H9 (cell line): ENCODE data around the gene SLC16A6. TPM values are rescaled to one million over a fixed set of nuclear protein-coding genes. Genes with fewer than 3 reads are reported as not detected.

ENCODE experiments used
- DNase-seq: peaks from one replicate; pipeline ENCODE4 v3.0.0-alpha.2; 2017
- H2AFZ ChIP-seq: one replicate; pipeline ENCODE4 v1.6.1; 2013; ENCODE audit warnings: mild to moderate bottlenecking, low read length, control low read depth, moderate library complexity
- H2AK5ac ChIP-seq: 2 replicates; pipeline ENCODE4 v1.6.1; 2013; ENCODE audit warnings: low read length, control low read depth, mixed read lengths; ENCODE audit not compliant: insufficient read length
- H2BK120ac ChIP-seq: one replicate; pipeline ENCODE4 v1.6.1; 2013; ENCODE audit warnings: low read depth, mild to moderate bottlenecking, low read length, control low read depth, inconsistent platforms; ENCODE audit not compliant: poor library complexity, severe bottlenecking
- H2BK12ac ChIP-seq: 2 replicates; pipeline ENCODE4 v1.6.1; 2013; ENCODE audit warnings: low read length, control low read depth, mixed read lengths, low read depth; ENCODE audit not compliant: insufficient read length
- H2BK15ac ChIP-seq: 2 replicates; pipeline ENCODE4 v1.6.1; 2013; ENCODE audit warnings: low read depth, low read length, control low read depth
- H2BK20ac ChIP-seq: one replicate; pipeline ENCODE4 v1.6.1; 2013; ENCODE audit warnings: low read depth, mild to moderate bottlenecking, low read length, control low read depth, inconsistent platforms; ENCODE audit not compliant: poor library complexity, severe bottlenecking
- H2BK5ac ChIP-seq: 2 replicates; pipeline ENCODE4 v1.6.1; 2013; ENCODE audit warnings: low read length, control low read depth, mixed read lengths; ENCODE audit not compliant: insufficient read length
- H3K14ac ChIP-seq: 2 replicates; pipeline ENCODE4 v1.6.1; 2013; ENCODE audit warnings: low read length, control low read depth; ENCODE audit not compliant: insufficient read depth
- H3K18ac ChIP-seq: 2 replicates; pipeline ENCODE4 v1.6.1; 2013; ENCODE audit warnings: low read depth, mild to moderate bottlenecking, mixed read lengths, low read length, control low read depth; ENCODE audit not compliant: insufficient read length
- H3K23ac ChIP-seq: 2 replicates; pipeline ENCODE4 v1.6.1; 2013; ENCODE audit warnings: low read length, control low read depth, mixed read lengths, low read depth; ENCODE audit not compliant: insufficient read length
- H3K23me2 ChIP-seq: 2 replicates; pipeline ENCODE4 v1.6.1; 2013; ENCODE audit warnings: low read depth, mild to moderate bottlenecking, mixed read lengths, low read length, control low read depth; ENCODE audit not compliant: insufficient read length, poor library complexity, severe bottlenecking
- H3K27ac ChIP-seq: 2 replicates; pipeline ENCODE4 v1.5.1; 2013; ENCODE audit warnings: low read length, control low read depth, mixed read lengths, low read depth; ENCODE audit not compliant: insufficient read length
- H3K27me3 ChIP-seq: 2 replicates; pipeline ENCODE4 v1.6.1; 2013; ENCODE audit warnings: low read length, control low read depth, inconsistent platforms; ENCODE audit not compliant: insufficient read depth
- H3K4ac ChIP-seq: 2 replicates; pipeline ENCODE4 v1.6.1; 2013; ENCODE audit warnings: low read depth, mild to moderate bottlenecking, control low read depth, inconsistent platforms, low read length, moderate library complexity
- H3K4me1 ChIP-seq: 2 replicates; pipeline ENCODE4 v1.6.1; 2013; ENCODE audit warnings: low read length, control low read depth, inconsistent platforms; ENCODE audit not compliant: insufficient read depth
- H3K4me2 ChIP-seq: 2 replicates; pipeline ENCODE4 v1.6.1; 2013; ENCODE audit warnings: low read length, control low read depth, mixed read lengths; ENCODE audit not compliant: insufficient read length, insufficient read depth
- H3K56ac ChIP-seq: 2 replicates; pipeline ENCODE4 v1.6.1; 2013; ENCODE audit warnings: low read depth, mild to moderate bottlenecking, mixed read lengths, low read length, control low read depth; ENCODE audit not compliant: insufficient read length
- H3K79me1 ChIP-seq: 2 replicates; pipeline ENCODE4 v1.6.1; 2013; ENCODE audit warnings: low read depth, mild to moderate bottlenecking, moderate library complexity, low read length, control low read depth, inconsistent platforms; ENCODE audit not compliant: insufficient read depth, poor library complexity, severe bottlenecking
- H3K79me2 ChIP-seq: 2 replicates; pipeline ENCODE4 v1.6.1; 2013; ENCODE audit warnings: low read length, control low read depth, inconsistent platforms; ENCODE audit not compliant: insufficient read depth
- H3K9ac ChIP-seq: 2 replicates; pipeline ENCODE4 v1.6.1; 2013; ENCODE audit warnings: low read length, control low read depth, mixed read lengths; ENCODE audit not compliant: insufficient read length; ENCODE audit errors: extremely low read depth
- H3K9me3 ChIP-seq: one replicate; pipeline ENCODE4 v1.6.1; 2013; ENCODE audit warnings: low read depth, low read length, inconsistent platforms; ENCODE audit not compliant: control insufficient read depth
- H3T11ph ChIP-seq: one replicate; pipeline ENCODE4 v1.6.1; 2013; ENCODE audit warnings: mild to moderate bottlenecking, low read length, control low read depth, inconsistent platforms
- H4K20me1 ChIP-seq: one replicate; pipeline ENCODE4 v1.6.1; 2013; ENCODE audit not compliant: control insufficient read depth, insufficient read length, insufficient read depth
- H4K5ac ChIP-seq: 2 replicates; pipeline ENCODE4 v1.6.1; 2013; ENCODE audit warnings: low read depth, mild to moderate bottlenecking, mixed read lengths, low read length, control low read depth; ENCODE audit not compliant: insufficient read length
- H4K8ac ChIP-seq: replicated peaks from 2 replicates; pipeline ENCODE4 v1.6.1; 2013; ENCODE audit warnings: low read length, control low read depth, mixed read lengths, low read depth; ENCODE audit not compliant: insufficient read length
- H4K91ac ChIP-seq: 2 replicates; pipeline ENCODE4 v1.6.1; 2013; ENCODE audit warnings: low read depth, mild to moderate bottlenecking, moderate library complexity, mixed read lengths, low read length, control low read depth; ENCODE audit not compliant: insufficient read length
- H3K27ac Mint-ChIP-seq, 3 experiments: 2 replicates in 2 of 3; 3 replicates in 1 of 3; pipeline ENCODE4 v1.8.0; 2020 to 2021; ENCODE audit warnings: mixed read lengths in 3 of 3, mild to moderate bottlenecking in 1 of 3, moderate library complexity in 1 of 3
- H3K27me3 Mint-ChIP-seq: 2 replicates; pipeline ENCODE4 v1.8.0; 2021; ENCODE audit warnings: low read depth, mild to moderate bottlenecking, moderate library complexity, mixed read lengths
- H3K36me3 Mint-ChIP-seq, 3 experiments: 2 replicates in 2 of 3; 3 replicates in 1 of 3; pipeline ENCODE4 v1.8.0; 2020 to 2021; ENCODE audit warnings: low read depth in 3 of 3, mixed read lengths in 3 of 3; ENCODE audit not compliant: insufficient read depth in 1 of 3
- H3K4me1 Mint-ChIP-seq, 2 experiments: 2 replicates each; pipeline ENCODE4 v1.8.0; 2020; ENCODE audit warnings: mixed read lengths in 2 of 2
- H3K4me3 Mint-ChIP-seq, 2 experiments: 2 replicates in 1 of 2; 3 replicates in 1 of 2; pipeline ENCODE4 v1.8.0; 2020 to 2021; ENCODE audit warnings: mild to moderate bottlenecking in 2 of 2, mixed read lengths in 2 of 2, moderate library complexity in 1 of 2
- H3K9me3 Mint-ChIP-seq, 2 experiments: 2 replicates in 1 of 2; 3 replicates in 1 of 2; pipeline ENCODE4 v1.8.0; 2020; ENCODE audit warnings: mild to moderate bottlenecking in 2 of 2, mixed read lengths in 2 of 2, moderate library complexity in 1 of 2
- CTCF ChIP-seq: fragments of 200-600 bp; sonication (generic); conservative IDR thresholded peaks from 3 replicates; pipeline ENCODE4 v1.8.0; 2021; ENCODE audit warnings: antibody characterized with exemption, mild to moderate bottlenecking
- WGBS: extraction: QIAGEN DNeasy Blood & Tissue Kit; methylation state at CpG from one replicate; pipeline ENCODE4 v1.1.7; 2013; ENCODE audit warnings: missing lambda C conversion rate, low lambda C conversion rate, mixed read lengths; ENCODE audit not compliant: insufficient read length; ENCODE audit errors: extremely low coverage; 5-methylcytosine and 5-hydroxymethylcytosine counted together
- total RNA-seq: library from RNA; stranded (reverse); gene quantifications from 2 replicates; pipeline ENCODE4 v1.2.1, GENCODE V29; 2021

The SLC16A6 gene
- total RNA-seq, 1 experiment from 2014 or later, result 0.33 TPM

- Histone ChIP-seq H2AK5ac (no peak overlapping the region), H4K20me1 (no peaks in the 10 kb centered on the region), H3T11ph (no peak overlapping the region), H3K9me3 (no peaks in the 10 kb centered on the region), H3K79me1 (no peaks in the 10 kb centered on the region), H2BK120ac (no peak overlapping the region), H2BK15ac (no peak overlapping the region), H2BK12ac (no peak overlapping the region), H3K56ac (no peak overlapping the region), H4K91ac (no peak overlapping the region), H2AFZ (no peak overlapping the region), H2BK5ac (no peak overlapping the region), H3K9ac (no peak overlapping the region), H3K4me2 (no peak overlapping the region), H2BK20ac (no peak overlapping the region), H3K27me3 (no peaks in the 10 kb centered on the region), H3K18ac (no peak overlapping the region), H3K23ac (no peak overlapping the region), H3K79me2 (no peaks in the 10 kb centered on the region), H4K5ac (no peak overlapping the region), H3K23me2 (no peaks in the 10 kb centered on the region), H4K8ac (peak overlapping the region; percentile 26), H3K14ac (no peak overlapping the region), H3K4ac (no peak overlapping the region), H3K4me1 (no peaks in the 10 kb centered on the region; the same call in 1 of the 2 replicates), H3K27ac (no peak overlapping the region)
- no CpG with 5 or more reads among the region's 8 CpGs for WGBS
- no peaks in the 10 kb centered on the region for H3K27me3 Mint-ChIP-seq
- peaks cover 9 to 21% of the 10 kb centered on the region in 2 experiments for H3K4me1 Mint-ChIP-seq
- H3K9me3 Mint-ChIP-seq, result no peaks in the 10 kb centered on the region
- TF ChIP-seq CTCF, result no peak
- no peak overlapping the region for H3K27ac Mint-ChIP-seq
- no peak for DNase-seq
- H3K36me3 Mint-ChIP-seq, result peaks cover 0 to 13% (median 0%) of the 10 kb centered on the region in 3 experiments; a peak in 4 of 7 replicates
- H3K4me3 Mint-ChIP-seq, result no peak overlapping the region
These were observed 24.1 kb upstream of the SLC16A6 start for GRCh38 chr17:68314916-68315535.
